GM21737 (cell line): Measurements from ENCODE around the gene AGXT2.
"Not testable (repeated sequence)": the region's sequence is repeated elsewhere in the genome, so short reads cannot be mapped to it uniquely, and the experiment has no call there.

ENCODE experiments used
- ATAC-seq: cut with Tn5 transposase; IDR thresholded peaks from one replicate; pipeline ENCODE4 v1.9.1; 2021; ENCODE audit warnings: mild to moderate bottlenecking, moderate library complexity; ENCODE audit not compliant: unreplicated experiment

AGXT2 gene

DNA sequence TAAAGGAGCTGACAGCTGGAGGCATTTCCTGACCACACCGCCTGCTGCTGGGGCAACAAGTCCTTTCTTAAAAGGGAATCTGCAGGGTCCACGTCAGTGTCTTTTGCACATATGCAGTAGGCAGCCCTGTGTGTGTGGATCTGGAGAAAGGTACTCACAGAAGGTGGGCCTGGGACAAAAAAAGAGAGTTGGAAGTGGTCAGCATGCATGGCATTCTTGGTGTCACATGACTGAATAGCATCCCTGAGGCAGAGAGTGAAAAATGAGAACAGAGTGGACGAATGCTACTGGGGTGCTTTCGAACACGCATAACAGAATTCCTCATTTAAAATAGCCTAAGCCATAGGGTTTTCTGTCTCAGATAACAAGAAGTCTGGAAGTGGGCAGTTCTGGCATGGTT, 71.4 kb downstream of the AGXT2 start:
- ATAC-seq = no peak

GRCh38 chr5:34971655-34972054, 76.1 kb downstream of the AGXT2 start:
- not testable (repeated sequence) for ATAC-seq

DNA sequence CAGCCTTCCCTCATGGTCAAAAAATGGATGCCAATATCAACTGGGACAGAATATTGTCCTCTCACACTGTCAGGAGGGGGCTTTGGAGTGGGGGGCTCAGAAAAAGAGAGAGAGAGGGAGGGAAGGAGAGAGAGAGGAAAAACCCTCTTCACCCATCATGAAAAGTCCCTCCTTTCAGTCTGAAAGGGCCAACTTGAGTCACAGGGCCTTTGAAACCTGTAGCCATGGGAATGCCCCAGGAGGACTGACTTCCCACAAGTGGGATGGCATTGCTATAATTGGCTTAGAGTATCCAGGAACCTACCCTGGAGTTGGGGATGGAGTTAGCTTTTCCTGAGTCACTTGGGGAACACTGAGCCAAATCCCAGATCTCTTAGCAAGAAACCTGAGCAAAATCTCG, 77.2 kb downstream of the AGXT2 start:
- ATAC-seq = no peak

DNA sequence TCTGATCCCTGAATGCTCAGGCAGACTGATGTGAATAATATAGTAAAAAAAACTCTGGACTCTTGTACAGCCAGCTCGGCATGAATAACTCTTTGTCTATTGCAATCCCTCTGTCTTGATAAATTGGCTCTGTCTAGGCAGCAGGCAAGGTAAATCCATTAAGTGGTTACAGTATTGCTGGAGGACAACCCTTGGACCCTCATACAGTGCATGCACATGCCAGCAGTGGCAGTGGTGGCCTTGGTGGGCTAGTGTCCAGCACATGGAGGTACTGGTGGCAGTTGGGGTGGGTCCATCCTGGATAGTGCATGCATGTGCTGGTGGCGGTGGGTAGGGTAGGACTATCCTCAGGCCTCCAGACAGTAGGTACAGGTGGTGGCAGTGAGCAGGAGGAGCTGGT, 79.5 kb downstream of the AGXT2 start:
- ATAC-seq = no peak

- no peak for ATAC-seq
Observed at GRCh38 chr5:34967540-34967939, 80.2 kb downstream of the AGXT2 start.

GRCh38 chr5:34959323-34959722, 88.4 kb downstream of the AGXT2 start:
- peak; percentile 90 for ATAC-seq

DNA sequence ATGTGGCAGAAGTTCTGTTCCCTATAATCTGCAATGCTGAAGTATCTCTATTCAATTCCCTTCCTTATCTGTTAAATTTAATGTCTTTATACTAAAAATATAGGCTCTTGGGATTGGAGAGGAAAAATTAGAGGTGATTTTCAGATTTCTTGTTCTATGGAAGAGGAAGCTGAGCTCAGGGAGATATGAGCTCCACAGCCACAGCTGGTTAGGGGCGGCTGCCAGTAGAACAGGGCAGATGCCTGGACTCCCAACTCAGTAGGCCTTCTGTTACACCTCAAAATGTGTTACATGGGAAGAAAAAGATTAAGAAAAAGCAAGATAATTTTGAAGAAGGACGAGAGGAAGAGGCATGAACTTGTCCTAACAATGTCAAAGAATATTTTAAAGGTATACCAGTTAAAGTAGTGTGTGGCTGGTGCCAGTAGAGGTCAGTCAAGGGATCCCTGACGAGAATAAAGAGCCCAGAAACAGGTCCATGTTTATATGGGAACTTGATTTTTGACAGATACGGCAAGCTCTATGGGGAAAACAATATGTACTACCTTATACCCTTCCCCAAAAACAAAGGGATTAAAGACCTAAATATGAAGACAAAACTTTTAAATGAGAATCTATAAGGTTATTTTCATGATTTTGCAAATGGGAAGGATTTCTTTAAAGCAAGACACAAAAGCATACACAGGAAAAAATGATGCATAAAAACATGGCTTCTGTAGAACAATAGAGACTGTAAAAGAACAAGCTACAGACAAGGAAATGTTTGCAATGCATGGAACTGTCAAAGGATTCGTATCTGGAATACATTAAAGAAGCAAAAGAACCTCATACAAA, 89.7 kb downstream of the AGXT2 start:
- ATAC-seq = peak; percentile 39

- no peak for ATAC-seq
Observed at GRCh38 chr5:34957321-34957720, 90.4 kb downstream of the AGXT2 start.
